GM21576 (cell line): ENCODE measurements around the gene PLXNA2.

Experiments used
- ATAC-seq: cut with Tn5 transposase; IDR thresholded peaks from one replicate; pipeline ENCODE4 v1.9.1; 2021; ENCODE audit warnings: mild to moderate bottlenecking, moderate library complexity; ENCODE audit not compliant: unreplicated experiment

Gene PLXNA2

DNA sequence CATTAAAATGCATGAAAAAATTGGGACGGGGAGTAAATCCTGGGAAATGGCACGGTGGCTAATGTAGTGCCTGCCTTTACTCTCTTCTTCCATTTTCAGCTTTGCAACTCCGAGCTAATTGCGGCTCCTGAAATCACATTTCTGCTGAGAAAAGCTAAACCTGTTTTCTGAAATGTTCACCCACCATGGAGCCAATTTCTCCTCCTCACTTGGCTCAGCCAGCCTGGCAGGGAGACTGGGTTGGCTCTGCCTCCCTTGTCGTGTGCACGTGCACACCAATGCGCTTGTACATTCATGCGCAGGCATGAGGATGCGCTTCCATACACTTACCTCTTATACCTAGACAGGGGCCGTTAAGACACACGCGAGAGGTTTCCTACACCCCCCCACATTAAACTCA is 165.4 kb downstream of the PLXNA2 start:
- ATAC-seq: no peak

- no peak for ATAC-seq
Observed at GRCh38 chr1:208077232-208078075, 166.7 kb downstream of the PLXNA2 start.

GRCh38 chr1:208074353-208074752 is 169.8 kb downstream of the PLXNA2 start:
- ATAC-seq: no peak

DNA sequence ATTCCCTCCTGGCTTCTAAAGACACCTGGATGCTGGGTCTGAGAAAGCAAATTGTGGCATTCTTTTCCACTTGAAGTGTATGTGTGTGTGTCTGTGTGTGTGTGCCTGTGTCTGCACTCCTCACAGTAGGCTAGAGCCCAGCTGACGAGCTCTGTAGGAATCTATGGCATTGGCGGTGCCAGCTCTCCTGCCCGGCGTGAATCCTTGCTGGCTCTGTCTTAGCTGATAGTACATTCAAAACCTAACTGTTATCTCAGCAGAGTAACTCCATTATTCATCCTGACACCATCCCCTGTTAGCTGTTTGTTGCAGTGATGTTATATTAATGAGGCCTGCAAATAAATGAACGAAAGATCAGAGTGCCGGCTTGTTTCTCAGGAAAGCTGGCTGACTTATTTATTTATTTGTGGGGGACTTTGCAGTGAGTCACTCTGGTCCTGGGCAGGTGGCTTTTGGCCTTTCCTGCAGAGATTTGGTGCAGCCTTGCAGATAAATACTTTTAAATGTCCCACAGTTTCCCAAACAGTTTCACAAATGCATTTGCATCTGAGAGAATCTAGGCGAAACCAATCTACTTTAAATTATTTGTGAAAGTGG is 172.7 kb downstream of the PLXNA2 start:
- ATAC-seq: no peak

DNA sequence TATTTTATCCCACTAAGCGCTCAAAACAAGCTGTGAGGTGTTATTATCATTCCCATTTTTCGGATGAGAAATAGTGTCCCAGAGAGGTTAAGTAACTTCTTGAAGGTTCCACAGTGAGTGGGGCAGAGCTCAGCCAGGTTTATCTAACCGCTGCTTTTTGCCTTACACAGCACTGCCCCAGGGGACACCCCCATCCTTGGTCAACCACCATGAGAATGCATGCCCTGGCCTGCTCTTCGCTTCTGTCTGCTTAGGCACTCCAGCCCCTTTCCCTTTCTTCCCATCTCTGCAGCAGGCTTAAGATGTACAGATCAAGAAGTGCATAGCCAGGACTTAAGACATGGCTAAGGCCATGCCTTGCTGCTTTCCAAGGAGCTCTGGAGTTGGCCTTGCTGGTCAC is 174.3 kb downstream of the PLXNA2 start:
- no peak for ATAC-seq

DNA sequence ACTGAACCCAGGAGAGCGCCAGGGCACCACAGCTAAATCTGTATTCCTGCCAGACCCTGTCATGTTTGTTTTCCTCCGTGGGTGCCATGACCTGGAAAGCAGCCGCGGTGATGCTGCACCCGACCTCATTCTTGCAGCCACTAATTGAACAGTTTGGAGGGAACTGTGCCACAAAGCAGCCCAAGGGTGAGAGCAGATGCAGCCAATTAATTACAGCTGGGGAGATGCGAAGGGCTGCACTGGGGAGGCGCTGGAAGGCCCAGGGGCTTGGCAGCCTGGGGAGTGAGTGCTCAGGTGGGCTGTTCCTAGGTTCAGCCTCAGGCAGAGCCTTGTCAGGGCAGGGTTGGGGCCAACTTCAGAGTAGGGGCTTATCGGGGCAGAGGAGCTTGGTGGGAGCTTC is 174.9 kb downstream of the PLXNA2 start:
- no peak for ATAC-seq

- no peak for ATAC-seq
Observed at GRCh38 chr1:208068908-208069307, 175.3 kb downstream of the PLXNA2 start.

GRCh38 chr1:208068407-208068806 is 175.8 kb downstream of the PLXNA2 start:
- ATAC-seq: no peak

- ATAC-seq: no peak
Observed at GRCh38 chr1:208066583-208066982, 177.6 kb downstream of the PLXNA2 start.

GRCh38 chr1:208065862-208066261 is 178.3 kb downstream of the PLXNA2 start:
- no peak for ATAC-seq

DNA sequence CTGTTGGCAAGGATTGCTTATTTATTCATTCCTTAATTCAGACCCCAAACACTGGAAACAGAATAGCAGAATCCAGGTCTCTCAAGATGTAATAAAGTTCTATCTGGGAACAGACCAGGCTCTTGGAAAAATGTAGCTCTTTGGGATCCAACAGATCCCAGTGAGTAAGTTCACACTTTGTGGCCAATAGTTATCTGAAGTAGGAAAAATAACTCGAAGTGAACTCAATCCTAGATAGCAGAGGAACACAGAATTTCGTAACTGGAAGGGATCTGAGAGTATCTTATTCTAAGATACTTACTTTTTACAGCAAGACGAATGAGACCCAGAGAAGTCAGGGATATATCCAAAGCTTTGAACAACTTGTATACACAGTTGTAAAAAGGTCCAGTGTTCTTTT is 182.6 kb downstream of the PLXNA2 start:
- ATAC-seq: no peak

- no peak for ATAC-seq
Observed at GRCh38 chr1:208061118-208061517, 183.1 kb downstream of the PLXNA2 start.

DNA sequence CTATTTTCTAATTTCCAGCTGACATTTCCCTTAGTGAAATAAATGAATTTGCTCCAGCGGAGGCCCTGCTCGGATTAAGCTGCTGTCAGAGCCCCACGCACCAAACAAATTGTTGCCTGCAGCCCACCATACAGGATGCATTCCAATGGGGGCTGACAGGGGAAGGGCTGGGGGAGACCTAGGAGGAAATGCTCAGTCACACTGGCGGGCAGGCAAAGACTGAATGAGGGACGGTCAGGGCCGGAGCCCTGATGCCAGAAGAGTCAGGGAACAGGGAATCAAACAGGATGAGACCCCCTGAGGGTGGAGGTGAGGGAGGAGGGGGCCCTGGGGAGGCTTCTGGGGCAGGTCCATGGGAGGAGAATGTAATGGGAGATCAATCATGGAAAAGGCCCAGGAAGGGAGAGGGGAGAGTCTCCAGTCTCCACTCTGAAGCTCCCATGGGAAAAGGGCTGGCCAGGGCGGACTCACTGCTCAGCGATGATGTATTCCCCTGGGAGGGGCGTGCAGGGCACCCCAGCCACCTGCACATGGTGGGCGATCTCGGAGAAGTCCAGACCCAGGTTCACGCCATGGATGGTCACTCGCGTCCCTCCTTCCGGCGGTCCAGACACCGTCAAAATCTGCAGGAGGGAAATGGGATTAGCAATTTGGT is 183.8 kb downstream of the PLXNA2 start:
- ATAC-seq: no peak

- ATAC-seq: no peak
Observed at GRCh38 chr1:208059409-208060001, 184.7 kb downstream of the PLXNA2 start.

GRCh38 chr1:208058756-208059155 is 185.4 kb downstream of the PLXNA2 start:
- ATAC-seq: no peak

- ATAC-seq: no peak
Observed at GRCh38 chr1:208058267-208058666, 185.9 kb downstream of the PLXNA2 start.

GRCh38 chr1:208057056-208057455 is 187.1 kb downstream of the PLXNA2 start:
- ATAC-seq: no peak

DNA sequence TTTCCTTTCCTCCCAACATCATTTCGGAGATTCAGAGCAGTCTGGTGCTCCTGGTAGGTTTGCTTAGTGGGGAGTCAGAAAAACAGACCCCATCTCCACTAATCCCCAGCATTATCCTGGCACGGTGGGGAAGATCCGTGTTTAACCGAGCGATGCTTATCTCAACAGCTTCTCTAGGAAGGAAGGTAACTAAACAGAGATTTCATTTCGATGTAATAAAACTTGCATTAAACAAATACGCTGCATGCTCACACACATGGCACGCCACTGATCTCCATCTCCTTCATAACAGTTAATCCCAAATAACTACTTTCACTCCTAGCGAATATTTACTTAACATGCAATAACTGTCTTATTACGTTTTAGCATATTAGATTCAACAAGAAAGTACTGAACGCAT is 188.6 kb downstream of the PLXNA2 start:
- no peak for ATAC-seq

GRCh38 chr1:208054911-208055379 is 189.2 kb downstream of the PLXNA2 start:
- no peak for ATAC-seq

GRCh38 chr1:208054485-208054884 is 189.7 kb downstream of the PLXNA2 start:
- ATAC-seq: no peak

DNA sequence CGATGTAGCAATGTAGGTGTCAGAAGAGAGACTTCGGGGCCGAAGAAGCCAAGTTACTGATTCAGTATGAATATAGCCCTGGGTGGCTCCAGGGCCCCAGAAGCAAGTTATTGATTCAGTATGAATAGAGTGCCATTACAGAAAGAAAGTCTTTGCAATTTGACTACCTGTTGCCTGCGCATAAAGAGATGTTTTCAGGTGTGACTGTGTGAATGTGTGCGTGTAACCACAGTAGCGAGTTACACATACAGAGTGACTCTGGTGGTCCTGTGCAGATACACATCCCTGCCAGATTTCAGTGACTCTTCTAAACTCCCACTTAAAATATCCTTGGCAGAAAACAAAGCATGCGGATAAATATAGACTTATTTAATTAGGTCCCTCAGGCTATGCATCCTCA is 190.5 kb downstream of the PLXNA2 start:
- no peak for ATAC-seq
